Measurements from ENCODE around the gene BLOC1S3.

Gene BLOC1S3, protein sequence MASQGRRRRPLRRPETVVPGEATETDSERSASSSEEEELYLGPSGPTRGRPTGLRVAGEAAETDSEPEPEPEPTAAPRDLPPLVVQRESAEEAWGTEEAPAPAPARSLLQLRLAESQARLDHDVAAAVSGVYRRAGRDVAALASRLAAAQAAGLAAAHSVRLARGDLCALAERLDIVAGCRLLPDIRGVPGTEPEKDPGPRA

DNA sequence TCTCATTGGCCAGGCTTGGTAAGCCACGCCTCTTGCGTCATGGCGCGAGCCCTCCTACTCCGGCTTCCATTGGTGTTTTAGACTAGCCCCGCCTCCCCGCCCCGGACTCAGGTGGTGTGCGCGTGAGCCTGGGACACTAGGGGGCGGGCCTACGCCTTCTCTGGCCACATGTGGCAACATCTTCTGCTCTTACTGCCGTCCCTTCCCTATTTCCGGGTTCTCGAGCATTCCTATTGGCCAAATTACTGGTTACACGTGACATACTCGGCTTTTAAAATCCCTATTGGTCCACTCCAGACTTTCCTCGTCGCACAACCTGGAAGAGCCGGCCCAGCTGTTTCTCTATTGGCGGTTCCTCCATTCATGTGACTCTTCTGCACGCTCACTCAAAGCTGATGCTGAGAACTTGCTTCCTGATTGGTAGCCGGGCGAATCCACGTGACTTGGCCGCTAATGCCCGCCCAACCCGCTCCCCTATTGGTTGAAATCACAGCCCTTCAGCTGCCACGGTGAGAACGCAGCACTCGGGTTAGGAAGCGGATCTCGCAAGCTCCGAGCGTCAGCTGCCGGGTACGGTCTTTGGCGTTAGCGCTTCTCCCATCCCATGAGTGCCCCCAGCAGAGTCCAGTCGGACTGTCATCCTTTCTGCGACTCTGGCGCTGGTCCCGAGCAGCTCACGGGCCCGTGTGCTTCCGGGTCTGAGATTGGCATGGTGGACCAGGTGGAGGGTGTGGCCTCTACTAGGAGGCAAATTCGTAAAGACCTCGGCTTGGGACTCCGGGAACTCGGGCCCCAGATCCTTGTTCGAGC is at the start of gene BLOC1S3:
TSS of gene BLOC1S3 (plus strand) at position 523 of the 810 bp plus-strand sequence. CDS start 513 bp downstream, outside the sequence.
- TF ChIP-seq, protein P1, sequence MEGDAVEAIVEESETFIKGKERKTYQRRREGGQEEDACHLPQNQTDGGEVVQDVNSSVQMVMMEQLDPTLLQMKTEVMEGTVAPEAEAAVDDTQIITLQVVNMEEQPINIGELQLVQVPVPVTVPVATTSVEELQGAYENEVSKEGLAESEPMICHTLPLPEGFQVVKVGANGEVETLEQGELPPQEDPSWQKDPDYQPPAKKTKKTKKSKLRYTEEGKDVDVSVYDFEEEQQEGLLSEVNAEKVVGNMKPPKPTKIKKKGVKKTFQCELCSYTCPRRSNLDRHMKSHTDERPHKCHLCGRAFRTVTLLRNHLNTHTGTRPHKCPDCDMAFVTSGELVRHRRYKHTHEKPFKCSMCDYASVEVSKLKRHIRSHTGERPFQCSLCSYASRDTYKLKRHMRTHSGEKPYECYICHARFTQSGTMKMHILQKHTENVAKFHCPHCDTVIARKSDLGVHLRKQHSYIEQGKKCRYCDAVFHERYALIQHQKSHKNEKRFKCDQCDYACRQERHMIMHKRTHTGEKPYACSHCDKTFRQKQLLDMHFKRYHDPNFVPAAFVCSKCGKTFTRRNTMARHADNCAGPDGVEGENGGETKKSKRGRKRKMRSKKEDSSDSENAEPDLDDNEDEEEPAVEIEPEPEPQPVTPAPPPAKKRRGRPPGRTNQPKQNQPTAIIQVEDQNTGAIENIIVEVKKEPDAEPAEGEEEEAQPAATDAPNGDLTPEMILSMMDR (IDR thresholded peaks at IDR 0.05) = peak; percentile 50
- no peak for TF ChIP-seq ZFX (IDR thresholded peaks at IDR 0.05; ENCODE audit: borderline replicate concordance)
- peak within 1 kb of the TSS; percentile 95 for H3K27ac ChIP-seq

DNA sequence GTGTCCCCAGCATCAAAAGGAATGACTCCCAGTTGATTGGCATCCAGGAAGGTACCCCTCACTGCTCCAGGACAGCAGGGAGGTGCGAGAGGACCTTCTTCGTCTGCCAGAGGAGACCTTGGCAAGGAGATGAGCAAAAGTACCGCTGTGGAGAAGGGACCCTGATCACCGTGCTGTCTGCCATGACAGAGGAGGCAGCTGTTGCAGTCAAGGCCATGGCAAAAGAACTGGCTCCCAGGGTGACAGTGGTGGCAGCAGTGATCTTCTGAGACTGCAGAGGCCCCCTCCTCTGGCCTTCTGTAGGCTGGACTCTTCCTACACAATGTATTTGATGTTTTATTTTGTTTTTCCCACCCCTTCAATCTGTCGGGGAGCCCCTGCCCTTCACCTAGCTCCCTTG is 49.8 kb upstream of the BLOC1S3 start:
- TF ChIP-seq, protein P1 (IDR thresholded peaks at IDR 0.05) = no peak
- TF ChIP-seq ZFX (IDR thresholded peaks at IDR 0.05; ENCODE audit: borderline replicate concordance) = no peak

DNA sequence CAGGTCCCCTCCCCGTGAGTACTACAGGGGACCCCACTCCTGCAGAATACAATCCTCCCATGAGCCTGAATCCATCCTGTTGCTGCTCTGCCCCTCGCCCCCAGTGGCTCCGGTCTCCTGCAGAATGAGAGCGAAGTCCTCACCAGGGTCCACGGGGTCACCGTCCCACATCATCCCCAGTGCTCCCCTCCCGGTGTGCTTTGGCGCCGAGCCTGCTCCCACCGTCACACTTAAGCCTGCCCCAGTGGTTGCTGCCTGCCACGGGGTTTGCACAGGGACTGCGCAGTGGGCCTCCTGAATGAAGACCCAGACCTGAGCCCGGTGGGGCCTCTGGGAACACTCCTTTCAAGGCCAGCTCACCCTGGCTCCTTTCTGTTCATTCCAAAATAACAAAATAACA is 48.3 kb upstream of the BLOC1S3 start:
- TF ChIP-seq ZFX (IDR thresholded peaks at IDR 0.05; ENCODE audit: borderline replicate concordance) = no peak
- TF ChIP-seq, protein P1 (IDR thresholded peaks at IDR 0.05) = no peak
- H3K27ac ChIP-seq = no peak overlapping the region

More for the DNA sequence above, 49.8 kb upstream of the BLOC1S3 start:
- H3K27ac ChIP-seq = no peak overlapping the region

DNA sequence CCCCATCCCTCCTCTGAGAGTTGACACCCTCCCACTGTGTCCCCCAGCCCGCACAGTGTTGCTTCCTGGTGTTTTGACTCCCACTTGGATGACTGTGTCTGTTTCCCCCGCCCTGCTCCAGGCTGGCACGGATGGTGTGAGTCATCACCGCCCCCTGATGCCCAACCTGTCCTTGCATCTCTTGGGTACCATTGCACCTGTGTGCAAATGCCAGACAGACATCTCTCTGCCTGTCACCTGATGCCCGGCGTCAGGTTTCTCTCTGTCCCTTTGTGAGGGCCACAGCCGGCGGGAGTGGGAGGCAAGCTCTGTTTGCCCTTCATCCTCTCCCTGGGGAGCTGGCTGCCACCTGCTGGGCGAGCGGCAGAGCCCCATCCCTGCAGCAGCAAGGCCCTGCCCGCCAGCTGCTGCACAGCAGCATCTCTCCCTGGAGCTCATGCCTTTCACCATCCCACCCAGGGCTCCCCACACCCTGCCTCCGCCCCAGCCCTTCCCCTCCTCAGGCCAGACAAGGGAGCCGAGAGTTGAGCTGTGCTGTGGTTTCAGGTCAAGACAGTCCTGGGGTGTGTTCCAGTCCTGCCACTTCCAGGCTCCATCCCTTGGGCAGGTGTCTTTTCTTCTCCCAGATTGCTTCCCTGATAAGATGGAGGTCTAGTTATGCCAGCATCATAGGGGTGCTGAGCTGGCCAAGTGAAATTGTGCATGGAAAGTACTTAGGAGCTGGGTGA is 47.5 kb upstream of the BLOC1S3 start:
- no peak overlapping the region for H3K27ac ChIP-seq
- no peak for TF ChIP-seq ZFX (IDR thresholded peaks at IDR 0.05; ENCODE audit: borderline replicate concordance)
- TF ChIP-seq, protein P1 (IDR thresholded peaks at IDR 0.05) = peak; percentile 54

DNA sequence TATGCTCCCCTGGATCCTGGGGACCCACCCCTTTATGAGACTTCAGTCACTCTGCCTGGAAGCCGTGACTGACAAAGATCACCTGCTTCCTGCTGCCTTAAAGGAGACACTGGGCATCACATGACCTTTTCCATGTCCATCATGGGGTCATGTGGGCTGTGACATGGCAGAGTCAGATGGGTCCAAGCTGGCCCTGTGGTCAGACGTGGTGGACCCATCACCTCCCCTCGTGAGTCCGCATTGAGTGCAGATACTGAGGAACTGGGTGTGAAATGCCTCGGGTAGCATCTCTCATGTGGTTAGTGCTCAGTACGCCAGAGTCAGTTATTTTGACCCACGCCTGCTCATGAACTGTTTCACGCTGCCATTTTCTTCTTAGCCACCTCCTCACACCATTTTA is 44.9 kb upstream of the BLOC1S3 start:
- TF ChIP-seq ZFX (IDR thresholded peaks at IDR 0.05; ENCODE audit: borderline replicate concordance) = no peak
- TF ChIP-seq, protein P1 (IDR thresholded peaks at IDR 0.05) = no peak
- H3K27ac ChIP-seq = no peak overlapping the region

DNA sequence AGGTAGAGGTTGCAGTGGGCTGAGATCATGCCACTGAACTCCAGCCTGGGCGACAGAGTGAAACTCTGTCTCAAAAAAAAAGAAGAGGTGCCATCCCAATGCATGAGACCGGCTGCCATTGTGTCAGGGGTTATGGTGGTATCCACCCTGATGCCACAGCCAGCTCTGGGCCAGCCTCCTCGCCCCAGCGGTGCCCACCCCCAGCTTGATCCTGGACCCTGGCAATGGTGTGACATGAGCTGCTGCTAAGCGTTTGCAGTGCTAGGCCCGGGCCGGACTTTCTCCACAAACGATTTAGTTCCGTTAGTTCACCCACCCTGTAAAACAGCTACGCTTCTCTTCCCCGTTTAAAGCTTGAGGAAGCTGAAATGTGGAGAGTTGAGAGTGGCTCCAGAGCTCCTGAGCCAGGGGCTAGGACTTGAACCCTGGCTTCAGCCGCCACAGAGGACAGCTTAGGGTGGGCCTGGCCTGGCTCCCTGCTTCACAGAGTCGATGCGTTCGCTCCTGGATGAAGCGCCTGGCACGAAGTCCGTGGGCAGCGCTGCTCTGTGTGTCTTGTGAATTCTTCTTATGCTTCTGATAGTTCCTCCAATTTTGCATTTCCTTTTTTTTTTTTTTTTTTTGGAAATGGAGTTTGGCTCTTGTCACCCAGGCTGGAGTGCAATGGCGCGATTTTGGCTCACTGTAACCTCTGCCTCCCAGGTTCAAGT is 43.3 kb upstream of the BLOC1S3 start:
- no peak for TF ChIP-seq ZFX (IDR thresholded peaks at IDR 0.05; ENCODE audit: borderline replicate concordance)
- no peak overlapping the region for H3K27ac ChIP-seq

DNA sequence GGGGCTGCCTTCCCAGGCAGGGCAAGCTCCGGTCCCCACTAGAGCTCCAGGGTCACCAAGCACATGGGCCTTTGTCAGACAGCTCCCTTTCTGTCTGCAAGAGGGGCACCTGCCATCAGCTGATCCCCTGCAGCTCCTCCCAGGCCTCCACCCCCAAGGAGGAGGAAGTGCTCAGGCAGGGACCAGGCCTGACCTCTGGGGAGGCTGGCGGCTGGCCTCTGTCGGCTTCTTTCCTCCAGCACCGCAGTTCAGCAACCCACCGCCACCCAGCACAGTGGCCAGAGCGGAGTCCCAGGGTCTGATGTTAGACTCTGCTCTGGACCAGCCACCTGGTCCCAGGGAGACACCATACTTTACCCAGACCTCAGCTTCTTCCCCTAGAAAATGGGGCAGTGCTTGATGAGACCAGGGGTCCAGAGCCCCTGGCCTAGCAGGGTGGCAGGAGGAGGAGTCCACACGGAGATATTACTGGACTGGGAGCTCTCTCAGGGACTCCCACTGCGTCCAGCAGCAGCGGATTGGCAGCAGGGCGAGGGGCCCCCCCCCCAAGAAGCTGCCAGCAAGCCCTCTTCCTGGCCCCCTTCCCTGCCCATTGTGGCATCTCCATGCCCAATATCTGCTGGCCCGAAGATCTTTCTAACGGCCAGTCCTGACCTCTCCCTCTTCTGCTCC is 41.9 kb upstream of the BLOC1S3 start:
- TF ChIP-seq ZFX (IDR thresholded peaks at IDR 0.05; ENCODE audit: borderline replicate concordance) = no peak
- TF ChIP-seq, protein P1 (IDR thresholded peaks at IDR 0.05) = no peak
- no peak overlapping the region for H3K27ac ChIP-seq
